GM18907 (cell line): ENCODE measurements around the gene METTL26.

ENCODE experiments used
- ATAC-seq: cut with Tn5 transposase; IDR thresholded peaks from one replicate; pipeline ENCODE4 v1.9.1; 2021; ENCODE audit warnings: mild to moderate bottlenecking, moderate library complexity; ENCODE audit not compliant: unreplicated experiment

The METTL26 gene

GRCh38 chr16:586047-586644 lies 50.0 kb downstream of the METTL26 start:
- ATAC-seq = no peak

- ATAC-seq = no peak
Observed at GRCh38 chr16:585351-585750, 50.8 kb downstream of the METTL26 start.
